ENCODE results near the gene PTTG1IP.
A peak's percentile ranks its signal among the peaks of the same experiment; 100 is the strongest.

Gene PTTG1IP

GRCh38 chr21:44836666-44837471, 36.6 kb downstream of the PTTG1IP start (continued):
- TF ChIP-seq ZNF645 (tag by site-specific recombination; IDR thresholded peaks at IDR 0.05) (no peak), WT1 (tag by site-specific recombination; IDR thresholded peaks at IDR 0.05) (peak; percentile 15; the same call in 1 of the 2 replicates), ZNF157 (tag by site-specific recombination; IDR thresholded peaks at IDR 0.05) (no peak), EGR2 (tag by site-specific recombination; IDR thresholded peaks at IDR 0.05; ENCODE audit: low read depth) (peak; percentile 31), ZNF626 (tag by site-specific recombination; IDR thresholded peaks at IDR 0.05) (no peak), SALL2 (tag by site-specific recombination; IDR thresholded peaks at IDR 0.05; ENCODE audit: borderline replicate concordance) (no peak), ZNF621 (tag by site-specific recombination; IDR thresholded peaks at IDR 0.05) (no peak), ZFP41 (tag by site-specific recombination; IDR thresholded peaks at IDR 0.05; ENCODE audit: borderline replicate concordance) (no peak), ZNF19 (tag by site-specific recombination; IDR thresholded peaks at IDR 0.05; ENCODE audit: low read depth) (no peak), ZNF768 (tag by site-specific recombination; IDR thresholded peaks at IDR 0.05) (no peak), OSR2 (tag by site-specific recombination; IDR thresholded peaks at IDR 0.05) (no peak)

DNA sequence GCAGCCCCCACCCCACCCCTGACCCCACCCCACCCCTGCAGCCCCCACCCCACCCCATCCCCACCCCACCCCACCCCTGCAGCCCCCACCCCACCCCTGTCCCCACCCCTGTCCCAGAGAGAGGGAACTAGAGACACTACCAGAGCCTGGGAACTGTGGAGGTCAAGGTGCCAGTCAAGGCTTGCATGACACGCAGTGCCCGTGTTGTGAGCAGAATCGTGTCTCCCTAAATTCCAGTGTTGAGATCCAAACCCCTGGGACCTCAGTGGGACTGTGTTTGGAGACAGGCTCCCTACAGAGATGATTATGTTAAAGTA, 37.2 kb downstream of the PTTG1IP start:
- TF ChIP-seq ZBTB48 (tag by site-specific recombination; IDR thresholded peaks at IDR 0.05) (peak; percentile 70), ZNF423 (tag by site-specific recombination; IDR thresholded peaks at IDR 0.05) (0 out of 2 replicates have a peak, but pooled peaks have one; percentile 45), SCRT1 (tag by site-specific recombination; IDR thresholded peaks at IDR 0.05; ENCODE audit: borderline replicate concordance) (no peak), GLIS1 (tag by site-specific recombination; IDR thresholded peaks at IDR 0.05) (peak; percentile 63; the same call in 1 of the 2 replicates), ZNF488 (tag by site-specific recombination; IDR thresholded peaks at IDR 0.05) (no peak), KLF8 (tag by site-specific recombination; IDR thresholded peaks at IDR 0.05) (peak; percentile 67; the same call in 1 of the 2 replicates)
- Histone ChIP-seq H3K4me3 (ENCODE audit: low read depth, low read length) (no peak overlapping the region), H3K27ac (ENCODE audit: extremely low read depth, low read depth, low read length) (no peak overlapping the region)

DNA sequence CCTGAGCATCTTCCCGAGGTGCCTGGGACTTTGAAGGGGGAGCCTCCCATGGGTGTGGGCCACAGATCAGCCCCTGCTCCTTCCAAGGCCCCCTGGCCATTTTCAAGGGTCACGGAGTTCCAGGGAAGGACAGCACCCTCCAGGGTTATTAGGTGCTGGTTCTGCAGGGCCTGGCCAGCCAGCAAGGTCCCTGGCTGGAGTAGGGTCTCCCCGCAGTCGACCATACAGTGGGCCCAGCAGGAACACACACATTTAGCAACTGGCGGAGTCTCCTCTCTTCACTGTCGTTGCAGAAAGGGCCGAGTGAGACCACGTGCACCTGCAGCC, 37.9 kb downstream of the PTTG1IP start:
- CTCF ChIA-PET, result no interaction called here
- Histone ChIP-seq H3K27ac (ENCODE audit: extremely low read depth, low read depth, low read length) (no peak overlapping the region), H3K36me3 (ENCODE audit: control insufficient read depth in 2 of 2, insufficient read depth in 1 of 2, low read length in 2 of 2) (no peaks in the 10 kb centered on the region), H3K4me3 (ENCODE audit: low read depth, low read length) (no peak overlapping the region), H3K4me1 (ENCODE audit: control insufficient read depth, insufficient read depth, low read length) (no peaks in the 10 kb centered on the region), H3K9me3 (ENCODE audit: control insufficient read depth, insufficient read depth, low read depth, low read length) (no peaks in the 10 kb centered on the region)
- POLR2A ChIA-PET, result no interaction called here
- TF ChIP-seq, protein P1, sequence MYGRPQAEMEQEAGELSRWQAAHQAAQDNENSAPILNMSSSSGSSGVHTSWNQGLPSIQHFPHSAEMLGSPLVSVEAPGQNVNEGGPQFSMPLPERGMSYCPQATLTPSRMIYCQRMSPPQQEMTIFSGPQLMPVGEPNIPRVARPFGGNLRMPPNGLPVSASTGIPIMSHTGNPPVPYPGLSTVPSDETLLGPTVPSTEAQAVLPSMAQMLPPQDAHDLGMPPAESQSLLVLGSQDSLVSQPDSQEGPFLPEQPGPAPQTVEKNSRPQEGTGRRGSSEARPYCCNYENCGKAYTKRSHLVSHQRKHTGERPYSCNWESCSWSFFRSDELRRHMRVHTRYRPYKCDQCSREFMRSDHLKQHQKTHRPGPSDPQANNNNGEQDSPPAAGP (tag by site-specific recombination; IDR thresholded peaks at IDR 0.05), result no peak
- TF ChIP-seq KLF1 (tag by site-specific recombination; IDR thresholded peaks at IDR 0.05), result peak; percentile 84

More for the DNA sequence above, 37.2 kb downstream of the PTTG1IP start:
- POLR2A ChIA-PET, result no interaction called here
- H3K4me1 ChIP-seq (ENCODE audit: control insufficient read depth, insufficient read depth, low read length), result no peaks in the 10 kb centered on the region
- CTCF ChIA-PET, result no interaction called here
- no peaks in the 10 kb centered on the region for H3K9me3 ChIP-seq (ENCODE audit: control insufficient read depth, insufficient read depth, low read depth, low read length)
- H3K36me3 ChIP-seq (ENCODE audit: control insufficient read depth in 2 of 2, insufficient read depth in 1 of 2, low read length in 2 of 2), result no peaks in the 10 kb centered on the region

All from HEK293 (cell line).